SU-DHL-6 (cell line): ENCODE measurements around the gene VPS37C.

Experiments used
- H2AFZ ChIP-seq: fragments of 200-600 bp; sonication (generic); 2 replicates; pipeline ENCODE4 v1.6.1; 2014; ENCODE audit warnings: low read depth, mild to moderate bottlenecking, moderate library complexity, mixed read lengths, antibody characterized with exemption, low read length; ENCODE audit not compliant: severe bottlenecking
- H3F3A ChIP-seq: fragments of 200-600 bp; shearing (Covaris generic); 2 replicates; pipeline ENCODE4 v1.6.0; 2016; ENCODE audit warnings: antibody characterized with exemption, mild to moderate bottlenecking; ENCODE audit not compliant: insufficient read depth
- H3K27ac ChIP-seq: fragments of 200-600 bp; sonication (generic); 2 replicates; pipeline ENCODE4 v1.5.1; 2016; ENCODE audit warnings: low read depth, mild to moderate bottlenecking, low read length, moderate library complexity, mixed read lengths
- H3K27me3 ChIP-seq: fragments of 200-600 bp; sonication (generic), shearing (Covaris generic); 2 replicates; pipeline ENCODE4 v1.6.0; 2014; ENCODE audit warnings: mild to moderate bottlenecking, low read length
- H3K36me3 ChIP-seq: fragments of 200-600 bp; sonication (generic); 2 replicates; pipeline ENCODE4 v1.6.1; 2014; ENCODE audit warnings: mild to moderate bottlenecking, low read length, mixed read lengths
- H3K4me2 ChIP-seq: fragments of 300-600, 200-600 bp; shearing (Covaris generic), sonication (generic); 2 replicates; pipeline ENCODE4 v1.6.0; 2014; ENCODE audit warnings: low read length, low read depth, mild to moderate bottlenecking; ENCODE audit not compliant: poor library complexity, severe bottlenecking
- H3K4me3 ChIP-seq: fragments of 200-600 bp; sonication (generic); 2 replicates; pipeline ENCODE4 v1.5.1; 2014; ENCODE audit warnings: antibody characterized with exemption, low read length, mild to moderate bottlenecking, mixed read lengths; ENCODE audit not compliant: insufficient read depth, poor library complexity, severe bottlenecking
- H3K79me2 ChIP-seq: fragments of 200-600 bp; sonication (generic); 2 replicates; pipeline ENCODE4 v1.6.1; 2014; ENCODE audit warnings: mild to moderate bottlenecking, low read length, moderate library complexity; ENCODE audit not compliant: insufficient read depth
- H3K9ac ChIP-seq: fragments of 200-600 bp; sonication (generic); 2 replicates; pipeline ENCODE4 v1.7.0; 2014; ENCODE audit warnings: mild to moderate bottlenecking, low read length
- H3K9me2 ChIP-seq: fragments of 200-600 bp; sonication (generic); replicated peaks from 2 replicates; pipeline ENCODE4 v1.6.1; 2014; ENCODE audit warnings: low read length; ENCODE audit not compliant: insufficient read depth
- H3K9me3 ChIP-seq: fragments of 200-600 bp; sonication (generic); 2 replicates; pipeline ENCODE4 v1.6.1; 2014; ENCODE audit warnings: low read length, mixed read lengths; ENCODE audit not compliant: insufficient read depth
- H4K20me1 ChIP-seq: fragments of 200-600 bp; sonication (generic); 2 replicates; pipeline ENCODE4 v1.6.1; 2014; ENCODE audit warnings: low read depth, mild to moderate bottlenecking, antibody characterized with exemption, low read length, moderate library complexity, mixed read lengths
- EZH2phosphoT487 ChIP-seq: fragments of 200-600 bp; sonication (generic), shearing (Covaris generic); conservative IDR thresholded peaks from 2 replicates; pipeline ENCODE4 v1.6.1; 2018; ENCODE audit warnings: mild to moderate bottlenecking, antibody characterized with exemption, low read length, moderate library complexity, mixed read lengths
- TF ChIP-seq, protein P1 (sequence below): fragments of 200-600 bp; sonication (generic); IDR thresholded peaks from one replicate; pipeline ENCODE4 v1.5.1; 2017; ENCODE audit warnings: antibody characterized with exemption, mild to moderate bottlenecking, low read length, moderate library complexity; ENCODE audit not compliant: insufficient read depth, poor library complexity, severe bottlenecking

Gene VPS37C

DNA sequence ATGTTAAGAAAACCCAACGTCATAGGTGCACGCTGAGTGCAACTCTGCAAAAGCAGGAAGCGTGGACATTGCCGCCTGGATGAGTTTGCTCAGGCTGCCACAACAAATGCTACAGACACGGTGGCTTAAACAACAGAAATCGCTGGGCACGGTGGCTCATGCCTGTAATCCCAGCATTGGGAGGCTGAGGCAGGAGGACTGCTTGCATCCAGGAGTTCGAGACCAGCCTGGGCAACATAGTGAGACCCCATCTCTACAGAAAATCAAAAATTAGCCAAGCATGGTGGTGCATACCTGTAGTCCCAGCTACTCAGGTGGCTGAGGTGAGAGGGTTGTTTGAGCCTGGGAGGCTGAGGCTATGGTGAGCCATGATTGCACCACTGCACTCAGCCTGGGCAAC is 28.7 kb upstream of the VPS37C start:
- H3K9ac ChIP-seq = no peak overlapping the region
- no peaks in the 10 kb centered on the region for H3F3A ChIP-seq
- TF ChIP-seq, protein P1, sequence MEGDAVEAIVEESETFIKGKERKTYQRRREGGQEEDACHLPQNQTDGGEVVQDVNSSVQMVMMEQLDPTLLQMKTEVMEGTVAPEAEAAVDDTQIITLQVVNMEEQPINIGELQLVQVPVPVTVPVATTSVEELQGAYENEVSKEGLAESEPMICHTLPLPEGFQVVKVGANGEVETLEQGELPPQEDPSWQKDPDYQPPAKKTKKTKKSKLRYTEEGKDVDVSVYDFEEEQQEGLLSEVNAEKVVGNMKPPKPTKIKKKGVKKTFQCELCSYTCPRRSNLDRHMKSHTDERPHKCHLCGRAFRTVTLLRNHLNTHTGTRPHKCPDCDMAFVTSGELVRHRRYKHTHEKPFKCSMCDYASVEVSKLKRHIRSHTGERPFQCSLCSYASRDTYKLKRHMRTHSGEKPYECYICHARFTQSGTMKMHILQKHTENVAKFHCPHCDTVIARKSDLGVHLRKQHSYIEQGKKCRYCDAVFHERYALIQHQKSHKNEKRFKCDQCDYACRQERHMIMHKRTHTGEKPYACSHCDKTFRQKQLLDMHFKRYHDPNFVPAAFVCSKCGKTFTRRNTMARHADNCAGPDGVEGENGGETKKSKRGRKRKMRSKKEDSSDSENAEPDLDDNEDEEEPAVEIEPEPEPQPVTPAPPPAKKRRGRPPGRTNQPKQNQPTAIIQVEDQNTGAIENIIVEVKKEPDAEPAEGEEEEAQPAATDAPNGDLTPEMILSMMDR = no peak
- no peak for TF ChIP-seq EZH2phosphoT487
- H3K27ac ChIP-seq = no peak overlapping the region
- no peaks in the 10 kb centered on the region for H3K79me2 ChIP-seq
- no peaks in the 10 kb centered on the region for H3K27me3 ChIP-seq
- H3K36me3 ChIP-seq = no peaks in the 10 kb centered on the region
- H3K9me3 ChIP-seq = no peaks in the 10 kb centered on the region
- no peaks in the 10 kb centered on the region for H3K9me2 ChIP-seq
- H2AFZ ChIP-seq = no peak overlapping the region
- H3K4me2 ChIP-seq = no peak overlapping the region
- H4K20me1 ChIP-seq = no peaks in the 10 kb centered on the region
- H3K4me3 ChIP-seq = no peak overlapping the region

DNA sequence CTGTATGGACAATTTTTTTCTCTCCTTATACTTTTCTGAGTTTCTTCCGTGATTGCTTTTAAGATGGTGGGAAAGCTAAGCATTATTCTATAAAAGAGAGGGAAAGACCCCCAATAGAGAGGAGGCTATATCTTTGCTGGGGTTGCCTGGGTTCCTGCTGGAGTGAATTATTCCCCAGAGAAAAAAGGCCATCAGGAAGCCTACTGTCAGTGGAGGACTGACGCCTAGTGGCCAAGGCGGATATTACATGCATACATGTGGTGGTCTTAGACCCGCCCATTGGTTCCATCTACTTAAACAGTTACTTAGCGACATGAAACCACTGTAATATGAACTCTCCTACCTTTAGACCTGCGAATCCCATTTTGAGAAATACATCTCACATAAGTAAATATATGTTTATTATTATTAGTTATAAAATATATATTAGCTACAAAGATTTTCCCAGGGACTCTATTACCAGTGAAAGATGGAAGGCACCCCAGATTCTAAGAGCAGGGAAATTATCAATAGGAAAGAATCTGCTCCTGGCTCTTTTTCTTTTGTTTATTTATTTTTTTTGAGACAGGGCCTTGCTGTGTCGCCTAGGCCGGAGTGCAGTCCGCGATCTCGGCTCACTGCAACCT is 26.4 kb upstream of the VPS37C start:
- Histone ChIP-seq H3K9me2 (no peaks in the 10 kb centered on the region), H3K9ac (no peak overlapping the region), H3K27ac (no peak overlapping the region), H3K36me3 (no peaks in the 10 kb centered on the region), H3K4me2 (no peak overlapping the region), H3K79me2 (no peaks in the 10 kb centered on the region), H3K27me3 (no peaks in the 10 kb centered on the region), H3K9me3 (no peaks in the 10 kb centered on the region), H4K20me1 (no peaks in the 10 kb centered on the region), H3K4me3 (no peak overlapping the region), H2AFZ (no peak overlapping the region), H3F3A (no peaks in the 10 kb centered on the region)
- TF ChIP-seq EZH2phosphoT487 = no peak
- TF ChIP-seq, protein P1 = peak; percentile 73

DNA sequence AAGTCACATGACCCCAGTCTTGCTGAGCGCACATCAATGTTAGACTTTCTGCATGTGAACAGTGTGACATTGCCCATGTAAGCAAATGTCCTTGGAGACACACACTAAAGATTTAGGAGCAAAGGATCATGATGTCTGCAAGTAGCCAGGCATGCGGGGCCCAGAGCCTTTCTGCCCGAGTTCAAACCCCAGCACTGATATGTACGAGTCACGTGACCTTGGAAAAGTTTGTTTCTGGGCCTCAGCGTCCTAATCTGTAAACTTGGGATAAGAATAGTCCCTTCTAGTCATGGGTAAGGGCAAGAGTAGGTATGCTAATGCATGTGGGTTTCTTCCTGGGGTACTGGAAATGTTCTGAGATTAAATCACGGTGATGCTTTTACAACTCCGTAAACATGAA is 25.3 kb upstream of the VPS37C start:
- Histone ChIP-seq H3K9ac (no peak overlapping the region), H3K79me2 (no peaks in the 10 kb centered on the region), H3K9me3 (no peaks in the 10 kb centered on the region), H3K4me2 (no peak overlapping the region), H3K9me2 (no peaks in the 10 kb centered on the region), H4K20me1 (no peaks in the 10 kb centered on the region), H3K27ac (no peak overlapping the region), H3F3A (no peaks in the 10 kb centered on the region), H3K4me3 (no peak overlapping the region), H3K27me3 (no peaks in the 10 kb centered on the region), H2AFZ (no peak overlapping the region), H3K36me3 (no peaks in the 10 kb centered on the region)
- no peak for TF ChIP-seq EZH2phosphoT487
- TF ChIP-seq, protein P1 = no peak
